Liver (tissue), 3 donors: ENCODE results near the gene C2orf76.

ENCODE experiments used
- FOXA1 ChIP-seq: IDR thresholded peaks from 2 replicates; pipeline ENCODE4 v1.6.1; 2016; ENCODE audit warnings: antibody characterized with exemption
- JUND ChIP-seq, 2 donors: IDR thresholded peaks; 2 replicates each; pipeline ENCODE4 v1.6.1; 2016; ENCODE audit warnings: antibody characterized with exemption in 2 of 2
- RAD21 ChIP-seq, 2 donors: IDR thresholded peaks; 2 replicates each; pipeline ENCODE4 v1.6.1; 2016; ENCODE audit warnings: antibody characterized with exemption in 2 of 2, mild to moderate bottlenecking in 2 of 2
- TF ChIP-seq, protein P1 (sequence below): fragments of 150-350 bp; IDR thresholded peaks from 2 replicates; pipeline ENCODE4 v1.5.1; 2017; ENCODE audit warnings: improper control_type of control experiment, low read depth, low read length; ENCODE audit not compliant: missing input control
- TF ChIP-seq, protein P2 (sequence below): IDR thresholded peaks from 2 replicates; pipeline ENCODE4 v1.6.1; 2016; ENCODE audit warnings: antibody characterized with exemption, mild to moderate bottlenecking
- TF ChIP-seq, protein P3 (sequence below): IDR thresholded peaks from 2 replicates; pipeline ENCODE4 v1.6.1; 2016; ENCODE audit warnings: antibody characterized with exemption
- donor health status: healthy.
- donor health status: healthy.

DNA sequence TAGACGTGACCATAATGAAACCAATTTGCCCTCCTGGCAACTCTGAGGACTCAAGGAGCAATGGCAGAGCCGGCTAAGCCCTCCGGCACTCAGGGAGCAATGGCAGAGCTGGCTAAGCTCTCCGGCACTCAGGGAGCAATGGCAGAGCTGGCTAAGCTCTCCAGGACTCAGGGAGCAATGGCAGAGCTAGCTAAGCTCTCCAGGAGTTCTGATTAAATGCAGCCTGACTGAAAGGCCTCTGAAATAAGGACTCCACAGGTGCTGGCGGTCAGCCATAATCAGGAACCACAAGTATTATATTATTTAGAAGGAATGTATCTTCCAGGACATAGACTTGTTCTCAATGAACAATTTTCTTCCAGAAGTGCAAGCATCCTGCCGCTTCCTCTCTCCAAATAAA lies 65.2 kb downstream of the C2orf76 start:
- TF ChIP-seq, protein P1, sequence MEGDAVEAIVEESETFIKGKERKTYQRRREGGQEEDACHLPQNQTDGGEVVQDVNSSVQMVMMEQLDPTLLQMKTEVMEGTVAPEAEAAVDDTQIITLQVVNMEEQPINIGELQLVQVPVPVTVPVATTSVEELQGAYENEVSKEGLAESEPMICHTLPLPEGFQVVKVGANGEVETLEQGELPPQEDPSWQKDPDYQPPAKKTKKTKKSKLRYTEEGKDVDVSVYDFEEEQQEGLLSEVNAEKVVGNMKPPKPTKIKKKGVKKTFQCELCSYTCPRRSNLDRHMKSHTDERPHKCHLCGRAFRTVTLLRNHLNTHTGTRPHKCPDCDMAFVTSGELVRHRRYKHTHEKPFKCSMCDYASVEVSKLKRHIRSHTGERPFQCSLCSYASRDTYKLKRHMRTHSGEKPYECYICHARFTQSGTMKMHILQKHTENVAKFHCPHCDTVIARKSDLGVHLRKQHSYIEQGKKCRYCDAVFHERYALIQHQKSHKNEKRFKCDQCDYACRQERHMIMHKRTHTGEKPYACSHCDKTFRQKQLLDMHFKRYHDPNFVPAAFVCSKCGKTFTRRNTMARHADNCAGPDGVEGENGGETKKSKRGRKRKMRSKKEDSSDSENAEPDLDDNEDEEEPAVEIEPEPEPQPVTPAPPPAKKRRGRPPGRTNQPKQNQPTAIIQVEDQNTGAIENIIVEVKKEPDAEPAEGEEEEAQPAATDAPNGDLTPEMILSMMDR: no peak
- TF ChIP-seq RAD21 (IDR thresholded peaks at IDR 0.05): no peak
- TF ChIP-seq JUND (IDR thresholded peaks at IDR 0.05): no peak
- TF ChIP-seq, protein P2, sequence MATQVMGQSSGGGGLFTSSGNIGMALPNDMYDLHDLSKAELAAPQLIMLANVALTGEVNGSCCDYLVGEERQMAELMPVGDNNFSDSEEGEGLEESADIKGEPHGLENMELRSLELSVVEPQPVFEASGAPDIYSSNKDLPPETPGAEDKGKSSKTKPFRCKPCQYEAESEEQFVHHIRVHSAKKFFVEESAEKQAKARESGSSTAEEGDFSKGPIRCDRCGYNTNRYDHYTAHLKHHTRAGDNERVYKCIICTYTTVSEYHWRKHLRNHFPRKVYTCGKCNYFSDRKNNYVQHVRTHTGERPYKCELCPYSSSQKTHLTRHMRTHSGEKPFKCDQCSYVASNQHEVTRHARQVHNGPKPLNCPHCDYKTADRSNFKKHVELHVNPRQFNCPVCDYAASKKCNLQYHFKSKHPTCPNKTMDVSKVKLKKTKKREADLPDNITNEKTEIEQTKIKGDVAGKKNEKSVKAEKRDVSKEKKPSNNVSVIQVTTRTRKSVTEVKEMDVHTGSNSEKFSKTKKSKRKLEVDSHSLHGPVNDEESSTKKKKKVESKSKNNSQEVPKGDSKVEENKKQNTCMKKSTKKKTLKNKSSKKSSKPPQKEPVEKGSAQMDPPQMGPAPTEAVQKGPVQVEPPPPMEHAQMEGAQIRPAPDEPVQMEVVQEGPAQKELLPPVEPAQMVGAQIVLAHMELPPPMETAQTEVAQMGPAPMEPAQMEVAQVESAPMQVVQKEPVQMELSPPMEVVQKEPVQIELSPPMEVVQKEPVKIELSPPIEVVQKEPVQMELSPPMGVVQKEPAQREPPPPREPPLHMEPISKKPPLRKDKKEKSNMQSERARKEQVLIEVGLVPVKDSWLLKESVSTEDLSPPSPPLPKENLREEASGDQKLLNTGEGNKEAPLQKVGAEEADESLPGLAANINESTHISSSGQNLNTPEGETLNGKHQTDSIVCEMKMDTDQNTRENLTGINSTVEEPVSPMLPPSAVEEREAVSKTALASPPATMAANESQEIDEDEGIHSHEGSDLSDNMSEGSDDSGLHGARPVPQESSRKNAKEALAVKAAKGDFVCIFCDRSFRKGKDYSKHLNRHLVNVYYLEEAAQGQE: no peak
- TF ChIP-seq, protein P3, sequence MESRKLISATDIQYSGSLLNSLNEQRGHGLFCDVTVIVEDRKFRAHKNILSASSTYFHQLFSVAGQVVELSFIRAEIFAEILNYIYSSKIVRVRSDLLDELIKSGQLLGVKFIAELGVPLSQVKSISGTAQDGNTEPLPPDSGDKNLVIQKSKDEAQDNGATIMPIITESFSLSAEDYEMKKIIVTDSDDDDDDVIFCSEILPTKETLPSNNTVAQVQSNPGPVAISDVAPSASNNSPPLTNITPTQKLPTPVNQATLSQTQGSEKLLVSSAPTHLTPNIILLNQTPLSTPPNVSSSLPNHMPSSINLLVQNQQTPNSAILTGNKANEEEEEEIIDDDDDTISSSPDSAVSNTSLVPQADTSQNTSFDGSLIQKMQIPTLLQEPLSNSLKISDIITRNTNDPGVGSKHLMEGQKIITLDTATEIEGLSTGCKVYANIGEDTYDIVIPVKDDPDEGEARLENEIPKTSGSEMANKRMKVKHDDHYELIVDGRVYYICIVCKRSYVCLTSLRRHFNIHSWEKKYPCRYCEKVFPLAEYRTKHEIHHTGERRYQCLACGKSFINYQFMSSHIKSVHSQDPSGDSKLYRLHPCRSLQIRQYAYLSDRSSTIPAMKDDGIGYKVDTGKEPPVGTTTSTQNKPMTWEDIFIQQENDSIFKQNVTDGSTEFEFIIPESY: no peak
- no peak for TF ChIP-seq FOXA1
